Testis (tissue), 2 donors: ENCODE measurements around the gene PTGES3L.

ENCODE experiments used
- POLR2A ChIP-seq: fragments of 450-650 bp; IDR thresholded peaks from one replicate; pipeline ENCODE4 v1.6.1; 2017; ENCODE audit warnings: antibody characterized with exemption, mild to moderate bottlenecking, moderate library complexity
- TF ChIP-seq, protein P1 (sequence below), 3 experiments: fragments of 450-650 bp in 2 of 3; fragments of 200-600 bp in 1 of 3; sonication (generic) in 1 of 3; IDR thresholded peaks; one replicate each; pipeline ENCODE4 v1.5.1; 2016 to 2019; ENCODE audit warnings: antibody characterized with exemption in 3 of 3, mild to moderate bottlenecking in 2 of 3, moderate library complexity in 1 of 3

- TF ChIP-seq, protein P1, sequence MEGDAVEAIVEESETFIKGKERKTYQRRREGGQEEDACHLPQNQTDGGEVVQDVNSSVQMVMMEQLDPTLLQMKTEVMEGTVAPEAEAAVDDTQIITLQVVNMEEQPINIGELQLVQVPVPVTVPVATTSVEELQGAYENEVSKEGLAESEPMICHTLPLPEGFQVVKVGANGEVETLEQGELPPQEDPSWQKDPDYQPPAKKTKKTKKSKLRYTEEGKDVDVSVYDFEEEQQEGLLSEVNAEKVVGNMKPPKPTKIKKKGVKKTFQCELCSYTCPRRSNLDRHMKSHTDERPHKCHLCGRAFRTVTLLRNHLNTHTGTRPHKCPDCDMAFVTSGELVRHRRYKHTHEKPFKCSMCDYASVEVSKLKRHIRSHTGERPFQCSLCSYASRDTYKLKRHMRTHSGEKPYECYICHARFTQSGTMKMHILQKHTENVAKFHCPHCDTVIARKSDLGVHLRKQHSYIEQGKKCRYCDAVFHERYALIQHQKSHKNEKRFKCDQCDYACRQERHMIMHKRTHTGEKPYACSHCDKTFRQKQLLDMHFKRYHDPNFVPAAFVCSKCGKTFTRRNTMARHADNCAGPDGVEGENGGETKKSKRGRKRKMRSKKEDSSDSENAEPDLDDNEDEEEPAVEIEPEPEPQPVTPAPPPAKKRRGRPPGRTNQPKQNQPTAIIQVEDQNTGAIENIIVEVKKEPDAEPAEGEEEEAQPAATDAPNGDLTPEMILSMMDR (IDR thresholded peaks at IDR 0.05) = no peak
- TF ChIP-seq POLR2A = no peak
Observed at GRCh38 chr17:43010667-43011308, 30.9 kb upstream of the PTGES3L start.
